Measurements from ENCODE around the gene TMEM223.
"Not testable (repeated sequence)": the region's sequence is repeated elsewhere in the genome, so short reads cannot be mapped to it uniquely, and the experiment has no call there.

GRCh38 chr11:62828130-62828529 is 36.3 kb upstream of the TMEM223 start:
- not testable (repeated sequence) for TF ChIP-seq CTCF (IDR thresholded peaks at IDR 0.05; ENCODE audit: poor library complexity, severe bottlenecking); POLR2AphosphoS5 (IDR thresholded peaks at IDR 0.05); TAF1 (IDR thresholded peaks at IDR 0.05; ENCODE audit: low read depth); SMC3 (conservative IDR thresholded peaks at IDR 0.05; ENCODE audit: poor library complexity); MXI1 (conservative IDR thresholded peaks at IDR 0.05; ENCODE audit: poor library complexity, severe bottlenecking); RAD21 (conservative IDR thresholded peaks at IDR 0.05)

Measured in neural cell (in vitro differentiated cells).